Heart left ventricle (tissue), 13 donors: Measurements from ENCODE around the gene SLC9A7.

Experiments
- CTCF ChIP-seq, 12 donors: fragments of 200-600 bp; sonication (generic) in 4 of 12; IDR thresholded peaks; one replicate each; pipeline versions ENCODE4 v1.5.0 to v1.8.0; 2018 to 2022; ENCODE audit warnings: antibody characterized with exemption in 12 of 12, mild to moderate bottlenecking in 5 of 12
- POLR2A ChIP-seq, 2 donors: fragments of 450-650 bp; IDR thresholded peaks; one replicate each; pipeline ENCODE4 v1.6.1; 2017; ENCODE audit warnings: antibody characterized with exemption in 2 of 2, mild to moderate bottlenecking in 2 of 2, moderate library complexity in 2 of 2
- donor health status: ischemic (EF 13 %, LVEDD 7.1; RV severe dilation, severe dysfunction).
- donor health status: DM: no; HTN: yes; CAD: no.
- donor health status: DM: no; HTN: no; CAD: no.
- donor health status: ischemic (EF 25% LVEDD 6.9; RV normal size, moderate dysfunction).
- donor health status: ischemic (EF 25% LVEDD 5.7; RV mildly dilated, moderate dysfunction).
- donor health status: ischemic (EF 35%, LVEDD 5.7; RV mildly dilated, moderate dysfunction).
- donor health status: nonischemic (EF 11% LVEDD 7.7; RV severe dilation, severe dysfunction).
- donor health status: DM: yes; HTN: yes; CAD: no.
- donor health status: PGD.
- donor health status: ischemic (EF 29% LVEDD 5.4; RV normal size, mild dysfunction).
- donor health status: nonischemic (EF 23%, LVEDD 6.1; RV moderate dilation, normal function).

GRCh38 chrX:46645614-46646013, 113.3 kb downstream of the SLC9A7 start:
- TF ChIP-seq CTCF (IDR thresholded peaks at IDR 0.05): no peak
- TF ChIP-seq POLR2A (IDR thresholded peaks at IDR 0.05): no peak
